HFF-Myc (cell line): ENCODE measurements around the gene OPHN1.
"Not testable (repeated sequence)": the region's sequence is repeated elsewhere in the genome, so short reads cannot be mapped to it uniquely, and the experiment has no call there.

Source experiments
- DNase-seq: peaks from one replicate; pipeline ENCODE4 v3.0.0-alpha.2; 2011; ENCODE audit warnings: low read depth; ENCODE audit errors: extremely low read depth
- H3K4me3 ChIP-seq: replicated peaks from 2 replicates; pipeline ENCODE4 v1.5.1; 2011; ENCODE audit warnings: low read depth, mild to moderate bottlenecking, control low read depth, low read length
- TF ChIP-seq, protein P1 (sequence below): IDR thresholded peaks from 2 replicates; pipeline ENCODE4 v1.5.1; 2012; ENCODE audit warnings: mild to moderate bottlenecking, low read depth, low read length, control low read depth; ENCODE audit errors: missing control alignments

Gene OPHN1

DNA sequence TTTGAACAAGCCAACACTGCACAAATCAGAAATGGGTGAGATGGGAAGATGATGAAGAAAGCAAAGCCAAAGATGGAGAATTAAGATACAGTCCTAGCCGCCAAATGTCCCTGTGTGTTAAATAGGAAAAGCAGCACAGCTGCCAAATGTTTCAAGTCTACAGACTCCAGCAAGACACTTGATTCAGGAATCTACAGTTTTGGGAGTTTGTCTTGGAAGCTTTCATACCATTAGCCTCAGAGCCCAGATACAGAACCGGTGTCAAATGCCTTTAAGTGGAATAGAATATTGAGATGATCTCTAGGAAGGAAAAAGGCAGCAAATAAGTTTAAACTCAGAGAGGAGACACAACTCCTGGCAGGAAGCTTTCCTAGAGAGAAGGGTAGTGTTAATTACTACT, 30.3 kb downstream of the OPHN1 start:
- no peak for DNase-seq
- TF ChIP-seq, protein P1, sequence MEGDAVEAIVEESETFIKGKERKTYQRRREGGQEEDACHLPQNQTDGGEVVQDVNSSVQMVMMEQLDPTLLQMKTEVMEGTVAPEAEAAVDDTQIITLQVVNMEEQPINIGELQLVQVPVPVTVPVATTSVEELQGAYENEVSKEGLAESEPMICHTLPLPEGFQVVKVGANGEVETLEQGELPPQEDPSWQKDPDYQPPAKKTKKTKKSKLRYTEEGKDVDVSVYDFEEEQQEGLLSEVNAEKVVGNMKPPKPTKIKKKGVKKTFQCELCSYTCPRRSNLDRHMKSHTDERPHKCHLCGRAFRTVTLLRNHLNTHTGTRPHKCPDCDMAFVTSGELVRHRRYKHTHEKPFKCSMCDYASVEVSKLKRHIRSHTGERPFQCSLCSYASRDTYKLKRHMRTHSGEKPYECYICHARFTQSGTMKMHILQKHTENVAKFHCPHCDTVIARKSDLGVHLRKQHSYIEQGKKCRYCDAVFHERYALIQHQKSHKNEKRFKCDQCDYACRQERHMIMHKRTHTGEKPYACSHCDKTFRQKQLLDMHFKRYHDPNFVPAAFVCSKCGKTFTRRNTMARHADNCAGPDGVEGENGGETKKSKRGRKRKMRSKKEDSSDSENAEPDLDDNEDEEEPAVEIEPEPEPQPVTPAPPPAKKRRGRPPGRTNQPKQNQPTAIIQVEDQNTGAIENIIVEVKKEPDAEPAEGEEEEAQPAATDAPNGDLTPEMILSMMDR, result no peak
- H3K4me3 ChIP-seq, result no peak overlapping the region

DNA sequence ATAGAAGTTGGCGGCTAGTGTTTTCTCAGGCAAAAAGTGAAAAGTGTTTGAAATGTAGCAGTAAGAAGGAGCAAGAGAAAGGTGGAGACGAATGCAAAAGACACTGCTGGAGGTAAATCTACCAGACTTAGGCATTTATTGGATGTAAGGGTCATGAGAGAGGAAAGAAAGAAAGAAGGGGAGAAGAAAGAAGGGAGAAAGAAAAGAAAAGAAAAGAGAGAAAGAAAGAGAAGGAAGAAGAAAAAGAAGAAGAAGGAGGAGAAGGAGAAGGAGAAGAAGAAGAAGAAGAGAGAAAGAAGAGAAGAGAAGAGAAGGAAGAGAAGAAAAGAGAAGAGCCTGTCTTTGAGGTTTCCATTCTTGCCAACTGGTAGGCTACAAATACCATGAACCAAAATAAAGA, 31.2 kb downstream of the OPHN1 start:
- DNase-seq, result no peak
- TF ChIP-seq, protein P1, result no peak
- no peak overlapping the region for H3K4me3 ChIP-seq

DNA sequence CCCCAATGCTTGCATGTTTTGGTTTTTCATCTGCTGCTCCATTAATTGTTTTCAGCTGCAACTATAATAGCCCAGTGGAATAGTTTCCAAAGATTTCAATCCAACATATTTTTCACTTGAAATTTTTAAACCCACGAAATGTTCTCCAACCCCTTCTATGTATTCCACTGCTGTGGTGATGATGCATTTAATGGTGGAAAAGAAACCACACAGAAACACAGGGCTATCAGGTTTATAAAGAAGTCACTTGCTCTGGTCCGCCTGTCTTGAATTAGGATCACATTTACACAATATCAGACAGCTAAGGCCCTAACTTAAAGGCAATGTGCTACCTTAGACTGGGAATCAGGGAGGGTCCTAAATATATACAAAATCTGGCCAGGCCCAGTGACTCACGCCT, 35.0 kb downstream of the OPHN1 start:
- TF ChIP-seq, protein P1, result no peak
- no peak overlapping the region for H3K4me3 ChIP-seq
- DNase-seq, result no peak

DNA sequence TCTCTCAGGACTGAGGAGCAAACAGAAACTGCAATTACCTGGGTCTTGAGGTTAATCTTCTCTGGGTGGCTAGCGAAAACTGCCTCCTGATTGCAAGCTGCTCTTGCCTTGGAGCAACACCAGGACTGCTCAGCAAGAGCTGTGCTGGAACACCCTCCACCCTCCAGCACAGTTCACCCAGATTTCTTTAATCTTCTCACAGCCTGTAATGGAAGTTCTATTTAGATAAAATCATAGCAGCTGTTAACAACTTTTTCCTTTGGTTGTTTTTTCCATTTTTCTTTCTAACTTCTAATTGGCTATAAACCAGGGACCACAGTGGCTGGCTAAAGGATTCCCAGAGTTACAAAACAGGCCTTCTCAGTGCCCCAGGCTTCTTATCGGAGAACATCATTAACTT, 36.3 kb downstream of the OPHN1 start:
- TF ChIP-seq, protein P1, result no peak
- no peak for DNase-seq
- H3K4me3 ChIP-seq, result no peak overlapping the region

DNA sequence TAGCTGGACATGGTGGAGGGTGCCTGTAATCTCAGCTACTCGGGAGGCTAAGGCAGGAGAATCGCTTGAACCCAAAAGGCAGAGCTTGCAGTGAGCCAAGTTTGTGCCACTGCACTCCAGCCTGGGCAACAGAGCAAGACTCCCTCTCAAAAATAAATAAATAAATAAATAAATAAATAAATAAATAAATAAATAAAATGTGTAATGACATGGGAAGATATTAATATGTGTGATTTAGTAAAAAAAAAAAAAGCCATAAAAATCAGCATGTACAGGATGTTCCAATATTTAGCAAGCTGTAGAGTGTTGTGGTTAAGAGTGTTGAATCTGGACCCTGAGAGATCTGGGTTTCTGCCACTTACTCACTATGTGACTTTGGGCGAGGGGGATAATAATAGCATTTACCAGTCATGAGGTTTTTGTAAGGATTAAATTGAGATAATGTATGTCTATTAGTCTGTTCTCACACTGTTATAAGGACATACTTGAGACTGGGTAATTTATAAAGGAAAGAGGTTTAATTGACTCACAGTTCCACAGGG, 43.8 kb downstream of the OPHN1 start:
- DNase-seq, H3K4me3 ChIP-seq: not testable (repeated sequence)

DNA sequence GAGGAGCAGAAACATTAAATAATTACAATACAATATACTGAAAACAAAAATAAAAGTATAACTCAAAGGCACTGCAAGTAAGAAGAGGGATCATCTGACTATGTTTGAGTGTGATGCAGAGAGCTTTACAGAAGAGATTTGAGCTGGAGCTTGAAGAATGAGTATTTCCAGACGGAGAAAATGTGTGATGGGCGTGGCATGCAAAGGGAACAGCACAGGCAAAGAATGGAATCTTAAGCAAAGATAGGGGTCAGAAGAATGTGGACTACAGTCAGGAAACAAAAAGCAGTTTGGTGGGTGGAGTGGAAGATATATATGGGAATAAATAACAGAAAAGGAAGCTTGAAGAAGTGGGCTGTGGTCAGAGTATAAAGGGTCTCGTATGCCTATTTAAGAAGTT, 45.5 kb downstream of the OPHN1 start:
- DNase-seq, result no peak
- TF ChIP-seq, protein P1, result no peak
- H3K4me3 ChIP-seq, result no peak overlapping the region

DNA sequence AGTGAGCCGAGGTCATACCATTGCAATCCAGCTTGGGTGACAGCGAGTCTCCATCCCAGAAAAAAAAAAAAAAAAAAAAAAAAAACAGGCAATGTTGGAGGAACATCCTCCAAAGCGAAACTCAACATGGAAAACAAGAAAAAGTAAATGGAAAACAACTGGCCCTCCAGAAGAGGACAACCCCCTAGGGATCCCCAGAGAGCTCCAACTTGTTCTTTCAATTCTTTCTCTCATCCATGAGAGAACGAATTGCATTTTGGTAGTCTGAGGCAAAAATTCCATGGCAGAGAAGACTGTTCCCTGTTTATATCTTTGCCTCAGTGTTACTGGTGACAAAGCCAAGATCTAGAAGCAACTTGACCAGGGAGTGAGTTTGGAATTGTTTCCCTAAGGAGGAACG, 49.8 kb downstream of the OPHN1 start:
- H3K4me3 ChIP-seq, result no peak overlapping the region
- no peak for DNase-seq

DNA sequence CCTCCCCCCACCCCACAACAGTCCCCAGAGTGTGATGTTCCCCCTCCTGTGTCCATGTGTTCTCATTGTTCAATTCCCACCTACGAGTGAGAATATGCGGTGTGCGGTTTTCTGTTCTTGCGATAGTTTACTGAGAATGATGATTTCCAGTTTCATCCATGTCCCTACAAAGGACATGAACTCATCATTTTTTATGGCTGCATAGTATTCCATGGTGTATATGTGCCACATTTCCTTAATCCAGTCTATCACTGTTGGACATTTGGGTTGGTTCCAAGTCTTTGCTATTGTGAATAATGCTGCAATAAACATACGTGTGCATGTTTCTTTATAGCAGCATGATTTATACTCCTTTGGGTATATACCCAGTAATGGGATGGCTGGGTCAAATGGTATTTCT, 55.7 kb downstream of the OPHN1 start:
- H3K4me3 ChIP-seq, DNase-seq: not testable (repeated sequence)

More for the DNA sequence above, 49.8 kb downstream of the OPHN1 start:
- TF ChIP-seq, protein P1, result no peak
